Naive thymus-derived CD4-positive, alpha-beta T cell (primary cell): ENCODE data around the gene TRIM41. TPM values are rescaled to one million over a fixed set of nuclear protein-coding genes. Genes with fewer than 3 reads are reported as not detected.
A peak's percentile ranks its signal among the peaks of the same experiment; 100 is the strongest.

Source experiments
- ATAC-seq: fragments of 150-1000 bp; cut with Tn5 transposase; 2 replicates; pipeline ENCODE4 v1.10.0; 2021; ENCODE audit warnings: mild to moderate bottlenecking, moderate library complexity
- CTCF ChIA-PET: fragments of 350-600 bp; sonication (Branson Sonifier 250); formaldehyde crosslinking; loops from one replicate; lab custom pipeline; 2021; ENCODE audit warnings: antibody characterized with exemption; lab: Charles Lee
- POLR2A ChIA-PET: fragments of 350-600 bp; sonication (Branson Sonifier 250); formaldehyde crosslinking; loops from one replicate; lab custom pipeline; 2021; ENCODE audit warnings: antibody characterized with exemption, inconsistent platforms; lab: Charles Lee
- DNase-seq, 9 donors: peaks; one replicate each; pipeline versions ENCODE4 v3.0.0 to v3.0.0-alpha.2; 2020 to 2022; ENCODE audit warnings: mixed read lengths in 1 of 9
- H3K27ac ChIP-seq: one replicate; pipeline ENCODE4 v1.7.0; 2013; ENCODE audit warnings: mild to moderate bottlenecking, low read depth, low read length, moderate library complexity
- H3K27me3 ChIP-seq, 2 donors: one replicate each; pipeline ENCODE4 v1.7.0; 2013; ENCODE audit warnings: low read length in 2 of 2, mild to moderate bottlenecking in 2 of 2, moderate library complexity in 2 of 2; ENCODE audit not compliant: control insufficient read depth in 2 of 2, insufficient read depth in 2 of 2
- H3K36me3 ChIP-seq, 3 experiments: 1 replicate in 2 of 3; 2 replicates in 1 of 3; pipeline ENCODE4 v1.7.0; 2013; ENCODE audit warnings: low read length in 3 of 3, mild to moderate bottlenecking in 3 of 3, moderate library complexity in 1 of 3; ENCODE audit not compliant: insufficient read depth in 3 of 3, control insufficient read depth in 2 of 3
- H3K4me1 ChIP-seq, 2 donors: one replicate each; pipeline ENCODE4 v1.7.0; 2013; ENCODE audit warnings: low read length in 2 of 2, mild to moderate bottlenecking in 2 of 2, moderate library complexity in 1 of 2; ENCODE audit not compliant: control insufficient read depth in 2 of 2, insufficient read depth in 2 of 2
- H3K4me3 ChIP-seq: 2 replicates; pipeline ENCODE4 v1.7.0; 2013; ENCODE audit warnings: mild to moderate bottlenecking, low read length
- H3K9me3 ChIP-seq, 3 experiments: 1 replicate in 2 of 3; 2 replicates in 1 of 3; pipeline ENCODE4 v1.7.0; 2013; ENCODE audit warnings: low read length in 3 of 3; ENCODE audit not compliant: control insufficient read depth in 2 of 3
- H3K27ac Mint-ChIP-seq, 9 donors: one replicate each; pipeline ENCODE4 v1.8.0; 2020 to 2022; ENCODE audit warnings: mixed read lengths in 9 of 9, mild to moderate bottlenecking in 8 of 9, moderate library complexity in 5 of 9, inconsistent platforms in 2 of 9
- H3K27me3 Mint-ChIP-seq, 5 donors: one replicate each; pipeline ENCODE4 v1.8.0; 2021 to 2022; ENCODE audit warnings: mixed read lengths in 5 of 5, mild to moderate bottlenecking in 1 of 5
- H3K36me3 Mint-ChIP-seq, 5 donors: one replicate each; pipeline ENCODE4 v1.8.0; 2020 to 2022; ENCODE audit warnings: mixed read lengths in 5 of 5, mild to moderate bottlenecking in 3 of 5, inconsistent platforms in 1 of 5
- H3K4me1 Mint-ChIP-seq, 7 donors: one replicate each; pipeline ENCODE4 v1.8.0; 2020 to 2022; ENCODE audit warnings: mixed read lengths in 7 of 7, mild to moderate bottlenecking in 3 of 7, inconsistent platforms in 1 of 7
- H3K4me3 Mint-ChIP-seq, 10 donors: one replicate each; pipeline ENCODE4 v1.8.0; 2020 to 2022; ENCODE audit warnings: mild to moderate bottlenecking in 10 of 10, mixed read lengths in 10 of 10, moderate library complexity in 6 of 10, inconsistent platforms in 2 of 10
- H3K9me3 Mint-ChIP-seq, 11 donors: one replicate each; pipeline ENCODE4 v1.8.0; 2020 to 2022; ENCODE audit warnings: mixed read lengths in 11 of 11, mild to moderate bottlenecking in 4 of 11, inconsistent platforms in 1 of 11, moderate library complexity in 1 of 11
- intact Hi-C, 2 donors: fragments of 100-400 bp; cut with micrococcal nuclease; formaldehyde crosslinking; loops; one replicate each; pipeline ENCODE4 v1.15.1; 2023
- polyA plus RNA-seq, 2 donors: library from polyadenylated mRNA; unstranded; fragments of 300-500 nt; fragmentation: Illumina TruSeq; gene quantifications; one replicate each; pipeline ENCODE4 v1.2.3, GENCODE V29; 2021
- total RNA-seq, 6 experiments: library from RNA in 5 of 6; stranded (reverse) in 5 of 6; gene quantifications; 1 replicate in 5 of 6; 2 replicates in 1 of 6; pipeline ENCODE4 v1.2.3 and lab custom pipeline; 2021 to 2026

Gene TRIM41
- total and polyA plus RNA-seq, 7 experiments from 2014 or later = 0.72 to 36.5 (median 31.0) TPM

DNA sequence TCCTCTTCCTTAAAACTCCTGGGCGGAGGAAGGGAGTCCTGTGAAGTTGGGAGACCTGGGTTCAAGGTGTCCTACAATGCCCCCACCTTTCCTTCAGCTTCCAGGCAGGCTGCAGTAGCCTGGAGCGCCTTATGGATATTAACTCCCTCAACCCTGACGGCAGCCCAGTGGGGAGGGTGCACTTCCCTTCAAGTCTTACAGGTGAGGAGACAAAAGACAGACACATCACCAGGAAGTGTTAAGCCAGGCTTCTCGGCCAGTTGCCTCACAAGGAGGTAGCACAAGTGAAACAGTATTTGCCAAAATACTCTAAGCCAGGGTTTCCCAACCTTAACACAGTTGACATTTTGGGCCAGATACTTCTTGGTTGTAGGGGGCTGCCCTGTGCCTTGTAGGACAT lies 22.3 kb upstream of the TRIM41 start:
- no peak overlapping the region for H3K27ac Mint-ChIP-seq
- H3K36me3 ChIP-seq = no peaks in the 10 kb centered on the region
- H3K4me3 ChIP-seq = no peak overlapping the region
- ChIA-PET CTCF (no interaction called here), POLR2A (interaction anchor here (1.1 to 8.9 kb wide), 2 partner anchors 10 to 16 kb away, joined by 3 to 259 read pairs; no protein-coding TSS in a partner anchor)
- peaks cover 4 to 9% (median 8%) of the 10 kb centered on the region in 7 donors for H3K4me1 Mint-ChIP-seq
- H3K4me3 Mint-ChIP-seq = no peak overlapping the region
- H3K4me1 ChIP-seq = peaks cover 3 to 5% of the 10 kb centered on the region in 2 donors
- H3K27ac ChIP-seq = no peak overlapping the region
- no peaks in the 10 kb centered on the region for H3K9me3 ChIP-seq
- no peak for DNase-seq
- peaks cover 0 to under 1% of the 10 kb centered on the region in 2 donors for H3K27me3 ChIP-seq
- H3K27me3 Mint-ChIP-seq = peaks cover 0 to 47% (median 3%) of the 10 kb centered on the region in 5 donors
- ATAC-seq = no peak
- H3K36me3 Mint-ChIP-seq = peaks cover 0 to 2% (median 0%) of the 10 kb centered on the region in 5 donors
- intact Hi-C loops = no loop called here
- peaks cover 0 to under 1% (median 0%) of the 10 kb centered on the region in 11 donors for H3K9me3 Mint-ChIP-seq

- peak overlapping the region in 9 of 10 donors; percentile 84 to 99 (median 88) for H3K4me3 Mint-ChIP-seq
- intact Hi-C loops = no loop called here
- ChIA-PET POLR2A (interaction anchor here (0.9 to 8.9 kb wide), 5 partner anchors 12 to 58 kb away, joined by 3 to 259 read pairs (median 4); partner anchors contain the start of genes RACK1 and TRIM52), CTCF (no interaction called here)
- no peak overlapping the region for H3K27ac ChIP-seq
- H3K4me1 ChIP-seq = peaks cover 5 to 11% of the 10 kb centered on the region in 2 donors
- H3K36me3 ChIP-seq = no peaks in the 10 kb centered on the region
- H3K27me3 ChIP-seq = peaks cover 0 to 4% of the 10 kb centered on the region in 2 donors
- ATAC-seq (no peak), DNase-seq (no peak)
- peaks cover 0 to 22% (median 3%) of the 10 kb centered on the region in 11 donors for H3K9me3 Mint-ChIP-seq
- peaks cover 0 to 60% (median 11%) of the 10 kb centered on the region in 5 donors for H3K27me3 Mint-ChIP-seq
- H3K4me3 ChIP-seq = no peak overlapping the region
- peaks cover 19 to 31% (median 27%) of the 10 kb centered on the region in 7 donors for H3K4me1 Mint-ChIP-seq
- no peaks in the 10 kb centered on the region for H3K9me3 ChIP-seq
- peaks cover 0 to 15% (median 0%) of the 10 kb centered on the region in 5 donors for H3K36me3 Mint-ChIP-seq
- H3K27ac Mint-ChIP-seq = peak overlapping the region in 1 of 9 donors; percentile 60
These were observed 19.9 kb upstream of the TRIM41 start for GRCh38 chr5:181203093-181203711.

DNA sequence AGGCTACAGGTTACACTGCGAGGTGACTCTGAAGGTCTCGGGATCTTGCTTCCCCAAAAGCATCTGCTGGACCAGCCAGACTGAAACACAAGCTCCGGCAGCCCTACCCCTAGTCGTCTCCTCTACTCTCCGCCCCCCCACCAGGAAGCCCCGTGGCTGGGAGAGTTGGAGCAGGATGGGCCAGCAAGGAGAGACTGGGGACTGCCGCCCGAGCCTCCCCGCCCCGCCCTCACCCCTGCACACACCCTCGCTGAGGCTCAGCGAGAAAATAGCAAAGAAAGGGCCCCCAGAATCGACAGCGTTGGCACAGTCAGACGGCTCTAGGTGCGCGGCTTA lies 19.3 kb upstream of the TRIM41 start:
- H3K9me3 ChIP-seq = no peaks in the 10 kb centered on the region
- H3K4me1 Mint-ChIP-seq = peaks cover 21 to 33% (median 29%) of the 10 kb centered on the region in 7 donors
- H3K36me3 Mint-ChIP-seq = peaks cover 0 to 17% (median 0%) of the 10 kb centered on the region in 5 donors
- H3K27me3 Mint-ChIP-seq = peaks cover 0 to 60% (median 11%) of the 10 kb centered on the region in 5 donors
- H3K4me1 ChIP-seq = peaks cover 5 to 11% of the 10 kb centered on the region in 2 donors
- H3K4me3 ChIP-seq = peak overlapping the region; percentile 67
- H3K27ac ChIP-seq = no peak overlapping the region
- H3K4me3 Mint-ChIP-seq = peak overlapping the region; percentile 83 to 99 (median 88)
- peaks cover 0 to 4% of the 10 kb centered on the region in 2 donors for H3K27me3 ChIP-seq
- H3K27ac Mint-ChIP-seq = peak overlapping the region in 2 of 9 donors; percentile 8 to 60
- no peaks in the 10 kb centered on the region for H3K36me3 ChIP-seq
- CTCF ChIA-PET = no interaction called here
- intact Hi-C loops = no loop called here
- POLR2A ChIA-PET = interaction anchor here (0.7 to 8.9 kb wide), 5 partner anchors 12 to 57 kb away, joined by 3 to 259 read pairs (median 5); partner anchors contain the start of genes TRIM41 and TRIM52
- DNase-seq (peak in 1 of 9 donors; percentile 13), ATAC-seq (no peak)
- H3K9me3 Mint-ChIP-seq = peaks cover 0 to 23% (median 3%) of the 10 kb centered on the region in 11 donors

DNA sequence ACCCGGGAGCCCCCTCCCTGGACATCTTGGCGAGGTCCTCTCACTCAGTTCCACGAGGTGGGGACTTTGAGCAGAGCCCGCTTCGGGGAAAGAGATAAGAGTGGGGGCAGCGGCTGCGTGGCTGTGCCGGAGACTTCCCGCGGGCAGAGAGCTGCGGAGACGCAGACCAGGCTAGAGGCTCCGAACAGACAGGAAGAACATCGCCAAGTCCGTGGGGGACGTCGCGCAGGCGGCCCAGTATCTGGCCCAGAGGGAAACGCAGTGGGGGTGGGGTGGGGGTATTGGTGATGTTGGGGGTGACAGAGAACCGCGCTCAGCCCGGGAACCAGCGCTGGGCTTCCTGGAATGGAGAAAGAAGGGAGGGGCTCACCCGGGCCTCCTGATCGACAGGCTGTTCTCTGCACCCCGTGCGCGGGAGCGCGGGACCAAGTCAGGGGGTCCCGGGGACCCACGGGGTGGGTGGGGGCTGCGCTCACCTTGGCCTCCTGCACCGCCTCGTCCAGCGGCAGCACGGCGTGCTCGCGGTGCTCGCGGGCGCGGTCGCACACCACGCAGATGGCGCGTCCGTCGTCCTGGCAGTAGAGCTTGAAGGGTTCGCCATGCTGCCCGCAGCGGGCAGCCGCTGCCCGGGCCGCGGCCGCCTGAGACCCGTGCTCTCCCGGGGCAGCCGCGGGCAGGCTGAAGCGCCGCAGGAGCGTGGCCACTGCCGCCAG lies 18.8 kb upstream of the TRIM41 start:
- peaks cover 5 to 11% of the 10 kb centered on the region in 2 donors for H3K4me1 ChIP-seq
- peak overlapping the region; percentile 67 for H3K4me3 ChIP-seq
- no peaks in the 10 kb centered on the region for H3K36me3 ChIP-seq
- Mint-ChIP-seq H3K4me1 (peaks cover 21 to 33% (median 29%) of the 10 kb centered on the region in 7 donors), H3K27ac (peak overlapping the region in 6 of 9 donors; percentile 8 to 77 (median 61)), H3K4me3 (peak overlapping the region; percentile 83 to 99 (median 88)), H3K9me3 (peaks cover 0 to 23% (median 3%) of the 10 kb centered on the region in 11 donors), H3K36me3 (peaks cover 0 to 17% (median 0%) of the 10 kb centered on the region in 5 donors), H3K27me3 (peaks cover 0 to 58% (median 11%) of the 10 kb centered on the region in 5 donors)
- no peak overlapping the region for H3K27ac ChIP-seq
- ChIA-PET POLR2A (interaction anchor here (0.7 to 8.9 kb wide), 7 partner anchors 9 to 57 kb away, joined by 3 to 259 read pairs (median 6); partner anchors contain the start of genes TRIM41 and TRIM52), CTCF (interaction anchor here (1.3 to 4.1 kb wide), 2 partner anchors 12 to 15 kb away, joined by 4 to 18 read pairs; no protein-coding TSS in a partner anchor)
- ATAC-seq = no peak
- peaks cover 0 to 4% of the 10 kb centered on the region in 2 donors for H3K27me3 ChIP-seq
- DNase-seq = peak in 2 of 9 donors; percentile 21 to 32
- H3K9me3 ChIP-seq = no peaks in the 10 kb centered on the region
- intact Hi-C loops = no loop called here

DNA sequence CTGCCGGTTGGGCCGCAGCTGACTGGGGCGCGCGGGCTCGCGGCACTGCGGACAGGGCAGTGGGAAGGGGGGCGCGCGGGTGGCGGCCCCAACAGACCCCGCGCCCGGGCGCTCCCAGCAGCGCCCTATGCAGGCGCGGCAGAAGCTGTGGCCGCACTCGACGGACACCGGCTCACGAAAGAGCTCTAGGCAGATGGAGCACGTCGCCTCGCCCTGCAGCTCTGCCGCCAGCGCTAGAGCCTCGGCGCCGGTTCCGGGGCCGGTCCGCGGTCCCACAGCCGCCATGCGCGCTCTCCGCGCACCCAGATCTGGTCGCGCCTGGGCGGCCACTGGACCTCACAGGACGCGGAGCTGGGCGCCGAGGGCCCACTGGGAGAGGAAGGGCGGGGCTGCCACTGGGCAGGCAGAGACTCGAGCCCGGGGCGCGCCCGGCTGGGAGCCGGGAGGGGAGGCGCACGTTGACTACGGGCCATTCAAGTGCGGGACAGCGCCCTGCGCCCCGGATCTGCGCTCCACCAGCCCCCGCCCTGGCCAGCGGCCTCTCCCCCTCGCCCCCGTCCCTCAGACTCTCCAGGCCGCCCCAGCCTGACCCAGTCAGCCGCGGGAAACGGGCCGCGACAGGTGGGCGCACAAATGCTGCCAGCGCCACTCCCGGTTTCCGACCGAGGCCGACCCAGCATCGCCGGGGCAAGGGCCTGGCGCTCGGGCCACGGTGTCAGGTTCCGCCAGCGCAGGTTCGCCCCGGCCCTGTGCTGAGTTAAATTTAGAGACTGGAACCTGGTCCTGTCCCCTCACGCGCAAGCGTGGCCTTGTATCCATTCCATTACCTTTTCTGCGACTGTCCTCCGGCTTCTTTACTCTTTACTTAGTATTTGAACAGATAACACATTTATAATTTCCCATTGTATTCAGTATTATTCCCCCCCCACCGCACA lies 18.0 kb upstream of the TRIM41 start, which contains the start of gene TRIM7:
TRIM7 (minus strand) TSS at position 371 of the 935 bp plus-strand sequence; CDS start at position 285, 86 bp downstream.
- Histone ChIP-seq H3K27me3 (peaks cover 0 to 4% of the 10 kb centered on the region in 2 donors), H3K36me3 (no peaks in the 10 kb centered on the region), H3K4me3 (peak within 1 kb of the TSS; percentile 67), H3K9me3 (no peaks in the 10 kb centered on the region), H3K27ac (peak within 1 kb of the TSS; percentile 73), H3K4me1 (peaks cover 5 to 11% of the 10 kb centered on the region in 2 donors)
- peak within 1 kb of the TSS; percentile 90 to 100 (median 98) for H3K27ac Mint-ChIP-seq
- DNase-seq (peak in 3 of 9 donors; percentile 11 to 54 (median 17)), ATAC-seq (no peak)
- peaks cover 0 to 23% (median 3%) of the 10 kb centered on the region in 11 donors for H3K9me3 Mint-ChIP-seq
- ChIA-PET POLR2A (interaction anchor here (0.8 to 8.9 kb wide), 6 partner anchors 8 to 56 kb away, joined by 3 to 259 read pairs (median 20); partner anchors contain the start of genes TRIM41 and TRIM52), CTCF (interaction anchor here (0.5 to 4.1 kb wide), 5 partner anchors 13 to 630 kb away, joined by 3 to 18 read pairs (median 4); no protein-coding TSS in a partner anchor)
- H3K36me3 Mint-ChIP-seq = peaks cover 0 to 17% (median 0%) of the 10 kb centered on the region in 5 donors
- H3K27me3 Mint-ChIP-seq = peaks cover 0 to 55% (median 11%) of the 10 kb centered on the region in 5 donors
- H3K4me3 Mint-ChIP-seq = peak within 1 kb of the TSS; percentile 88 to 99 (median 94)
- peaks cover 21 to 33% (median 29%) of the 10 kb centered on the region in 7 donors for H3K4me1 Mint-ChIP-seq
- intact Hi-C loops = no loop called here
